Measurements from ENCODE around the gene LMNB1. TPM values are rescaled to one million over a fixed set of nuclear protein-coding genes. Genes with fewer than 3 reads are reported as not detected.

Gene LMNB1
- total RNA-seq, 2 experiments from 2014 or later, result 291 to 296 TPM

Other genes starting within 250 kb of the LMNB1 start
- gene ALDH7A1, start 181.9 kb upstream of the LMNB1 start, total RNA-seq, result 1 to 10 TPM in 1 of 2 experiments, under 1 TPM in 1; 0.71 to 1.0 TPM
- gene PHAX, start 176.2 kb upstream of the LMNB1 start, total RNA-seq, result 10 to 100 TPM; 31.5 to 33.8 TPM

Data from activated CD4-positive, alpha-beta memory T cell treated with anti-CD3 and anti-CD28 coated beads, Interleukin-2, amount 10 ng/mL, durations not matched to agents 7 days and 5 days (primary cell).